Measurements from ENCODE around the gene CAPN5.

DNA sequence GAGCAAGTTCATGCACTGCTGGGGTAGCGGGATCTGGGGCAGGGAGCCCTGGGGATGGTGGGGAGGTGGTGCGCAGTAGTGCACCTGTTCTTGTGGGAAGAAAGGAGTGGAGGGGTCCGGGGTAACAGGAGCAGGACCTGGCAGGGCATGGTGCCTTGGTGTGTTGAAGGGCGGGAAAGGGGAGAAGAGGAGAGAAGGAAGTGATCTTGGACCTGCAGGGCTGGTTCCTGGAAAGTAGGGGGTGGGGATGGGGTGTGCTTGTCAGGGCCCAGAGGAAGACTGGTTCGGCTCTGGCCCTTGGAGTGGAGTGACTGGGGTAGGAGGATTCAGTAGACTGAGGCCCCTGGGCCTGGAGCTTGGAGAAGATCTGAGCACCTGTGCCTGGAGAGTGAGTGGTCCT lies 10.9 kb upstream of the CAPN5 start:
- TF ChIP-seq, protein P1, sequence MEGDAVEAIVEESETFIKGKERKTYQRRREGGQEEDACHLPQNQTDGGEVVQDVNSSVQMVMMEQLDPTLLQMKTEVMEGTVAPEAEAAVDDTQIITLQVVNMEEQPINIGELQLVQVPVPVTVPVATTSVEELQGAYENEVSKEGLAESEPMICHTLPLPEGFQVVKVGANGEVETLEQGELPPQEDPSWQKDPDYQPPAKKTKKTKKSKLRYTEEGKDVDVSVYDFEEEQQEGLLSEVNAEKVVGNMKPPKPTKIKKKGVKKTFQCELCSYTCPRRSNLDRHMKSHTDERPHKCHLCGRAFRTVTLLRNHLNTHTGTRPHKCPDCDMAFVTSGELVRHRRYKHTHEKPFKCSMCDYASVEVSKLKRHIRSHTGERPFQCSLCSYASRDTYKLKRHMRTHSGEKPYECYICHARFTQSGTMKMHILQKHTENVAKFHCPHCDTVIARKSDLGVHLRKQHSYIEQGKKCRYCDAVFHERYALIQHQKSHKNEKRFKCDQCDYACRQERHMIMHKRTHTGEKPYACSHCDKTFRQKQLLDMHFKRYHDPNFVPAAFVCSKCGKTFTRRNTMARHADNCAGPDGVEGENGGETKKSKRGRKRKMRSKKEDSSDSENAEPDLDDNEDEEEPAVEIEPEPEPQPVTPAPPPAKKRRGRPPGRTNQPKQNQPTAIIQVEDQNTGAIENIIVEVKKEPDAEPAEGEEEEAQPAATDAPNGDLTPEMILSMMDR (IDR thresholded peaks at IDR 0.05; ENCODE audit: poor library complexity), result no peak
- no peak for TF ChIP-seq EZH2 (IDR thresholded peaks at IDR 0.05; ENCODE audit: borderline replicate concordance)
